ENCODE data around the gene ZBTB26.
"Not testable (repeated sequence)": the region's sequence is repeated elsewhere in the genome, so short reads cannot be mapped to it uniquely, and the experiment has no call there.

Gene ZBTB26

GRCh38 chr9:122922713-122923112 is 8.6 kb downstream of the ZBTB26 start:
- H3K36me3 ChIP-seq (ENCODE audit: control insufficient read depth, insufficient read depth, low read length): peaks cover 21% of the 10 kb centered on the region
- H3K4me1 ChIP-seq (ENCODE audit: control insufficient read depth, insufficient read depth, low read length, poor library complexity, severe bottlenecking): no peaks in the 10 kb centered on the region
- WGBS, 2 experiments (ENCODE audit: insufficient coverage in 2 of 2): 93 to 100% methylated on average over 2 to 8 of the region's 8 CpGs
- no peaks in the 10 kb centered on the region for H3K9me3 ChIP-seq (ENCODE audit: control insufficient read depth, low read length)
- H3K4me3 ChIP-seq (ENCODE audit: extremely low read depth, insufficient read depth, low read length, poor library complexity, severe bottlenecking): no peak overlapping the region
- no peak overlapping the region for H3K27ac ChIP-seq (ENCODE audit: low read depth, low read length, severe bottlenecking)

GRCh38 chr9:122918310-122918709 is 13.0 kb downstream of the ZBTB26 start:
- Histone ChIP-seq H3K4me3 (ENCODE audit: extremely low read depth, insufficient read depth, low read length, poor library complexity, severe bottlenecking) (no peak overlapping the region), H3K36me3 (ENCODE audit: control insufficient read depth, insufficient read depth, low read length) (peaks cover 18% of the 10 kb centered on the region), H3K27ac (ENCODE audit: low read depth, low read length, severe bottlenecking) (no peak overlapping the region), H3K4me1 (ENCODE audit: control insufficient read depth, insufficient read depth, low read length, poor library complexity, severe bottlenecking) (no peaks in the 10 kb centered on the region), H3K9me3 (ENCODE audit: control insufficient read depth, low read length) (no peaks in the 10 kb centered on the region)
- WGBS, 2 experiments (ENCODE audit: insufficient coverage in 2 of 2): 73 to 82% methylated on average over 2 of the region's 2 CpGs

DNA sequence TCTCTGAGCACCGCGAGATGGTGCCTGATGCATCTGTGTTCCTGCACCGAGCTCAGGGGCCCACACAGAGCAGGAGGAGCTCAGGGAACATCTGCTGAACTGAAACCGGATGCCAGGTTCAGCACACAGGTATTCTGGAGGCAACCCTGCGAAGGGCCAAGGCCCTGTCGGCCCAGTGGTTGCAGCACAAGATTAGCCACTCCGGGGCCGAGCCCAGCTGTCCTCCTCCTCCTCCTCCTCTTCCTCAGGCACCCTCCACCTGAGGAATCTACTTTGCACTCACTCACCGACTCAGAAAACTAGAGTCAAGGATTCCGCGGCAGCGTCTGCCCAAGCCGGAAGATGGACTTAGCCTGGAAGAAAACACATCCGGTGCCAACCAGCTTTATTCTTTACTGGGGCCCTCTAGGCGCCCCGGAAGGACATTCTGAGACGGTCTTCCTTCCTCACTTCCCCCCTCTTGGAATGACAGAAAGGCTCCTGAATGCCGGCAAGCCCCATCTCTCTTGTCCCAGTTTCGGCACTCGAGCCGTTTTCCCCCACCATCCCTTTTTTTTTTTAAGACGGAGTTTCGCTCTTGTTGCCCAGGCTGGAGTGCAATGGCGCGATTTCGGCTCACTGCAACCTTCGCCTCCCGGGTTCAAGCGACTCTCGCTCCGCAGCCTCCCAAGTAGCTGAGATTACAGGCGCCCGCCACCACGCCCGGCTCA is 18.2 kb downstream of the ZBTB26 start, which contains the start of gene ZBTB6:
TSS of gene ZBTB6 (minus strand) at position 360 of the 710 bp plus-strand sequence. CDS start 1,251 bp downstream, outside the sequence.
- Histone ChIP-seq H3K36me3 (ENCODE audit: control insufficient read depth, insufficient read depth, low read length) (peaks cover 19% of the 10 kb centered on the region), H3K4me1 (ENCODE audit: control insufficient read depth, insufficient read depth, low read length, poor library complexity, severe bottlenecking) (peaks cover 7% of the 10 kb centered on the region), H3K4me3 (ENCODE audit: extremely low read depth, insufficient read depth, low read length, poor library complexity, severe bottlenecking) (peak within 1 kb of the TSS; percentile 81), H3K9me3 (ENCODE audit: control insufficient read depth, low read length) (no peaks in the 10 kb centered on the region), H3K27ac (ENCODE audit: low read depth, low read length, severe bottlenecking) (peak within 1 kb of the TSS; percentile 83)
- 0 to 2% methylated on average over 31 to 35 of the region's 35 CpGs for WGBS, 2 experiments (ENCODE audit: insufficient coverage in 2 of 2)

DNA sequence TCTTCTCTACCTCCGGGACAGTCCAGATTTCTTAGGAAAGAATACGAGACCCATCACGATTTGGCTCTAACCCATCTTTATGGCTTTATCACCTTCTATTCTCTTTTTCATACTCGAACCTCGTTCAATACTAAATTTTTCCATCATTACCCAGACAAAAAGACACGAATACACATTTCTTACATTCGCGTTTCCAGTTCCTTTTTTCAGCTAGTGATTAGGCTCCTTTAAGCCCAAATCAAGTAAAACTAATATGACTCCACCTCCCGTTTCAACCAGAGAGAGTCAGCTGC is 18.7 kb downstream of the ZBTB26 start:
- H3K36me3 ChIP-seq (ENCODE audit: control insufficient read depth, insufficient read depth, low read length): peaks cover 17% of the 10 kb centered on the region
- peak overlapping the region; percentile 83 for H3K27ac ChIP-seq (ENCODE audit: low read depth, low read length, severe bottlenecking)
- peak overlapping the region; percentile 81 for H3K4me3 ChIP-seq (ENCODE audit: extremely low read depth, insufficient read depth, low read length, poor library complexity, severe bottlenecking)
- 4 to 6% methylated on average over 9 of the region's 9 CpGs for WGBS, 2 experiments (ENCODE audit: insufficient coverage in 2 of 2)
- H3K4me1 ChIP-seq (ENCODE audit: control insufficient read depth, insufficient read depth, low read length, poor library complexity, severe bottlenecking): peaks cover 7% of the 10 kb centered on the region
- no peaks in the 10 kb centered on the region for H3K9me3 ChIP-seq (ENCODE audit: control insufficient read depth, low read length)

DNA sequence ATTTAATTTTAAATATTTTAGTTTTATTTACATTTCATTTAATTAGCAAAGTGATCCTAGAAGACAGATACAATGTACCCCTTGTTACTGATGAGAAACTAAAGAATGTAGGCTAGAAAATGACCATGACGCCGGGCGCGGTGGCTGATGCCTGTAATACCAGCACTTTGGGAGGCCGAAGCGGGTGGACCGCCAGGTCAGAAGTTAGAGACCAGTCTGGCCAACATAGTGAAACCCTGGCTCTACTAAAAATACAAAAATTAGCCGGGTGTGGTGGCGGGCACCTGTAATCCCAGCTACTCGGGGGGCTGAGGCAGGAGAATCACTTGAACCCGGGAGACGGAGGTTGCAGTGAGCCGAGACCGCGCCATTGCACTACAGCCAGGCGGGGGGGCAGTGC is 25.2 kb downstream of the ZBTB26 start:
- H3K9me3 ChIP-seq (ENCODE audit: control insufficient read depth, low read length); H3K27ac ChIP-seq (ENCODE audit: low read depth, low read length, severe bottlenecking); H3K4me1 ChIP-seq (ENCODE audit: control insufficient read depth, insufficient read depth, low read length, poor library complexity, severe bottlenecking): not testable (repeated sequence)
- Histone ChIP-seq H3K4me3 (ENCODE audit: extremely low read depth, insufficient read depth, low read length, poor library complexity, severe bottlenecking) (peak overlapping the region; percentile 18), H3K36me3 (ENCODE audit: control insufficient read depth, insufficient read depth, low read length) (peaks cover 15% of the 10 kb centered on the region)
- WGBS, 2 experiments (ENCODE audit: insufficient coverage in 2 of 2): 96 to 99% methylated on average over 10 to 16 of the region's 16 CpGs

DNA sequence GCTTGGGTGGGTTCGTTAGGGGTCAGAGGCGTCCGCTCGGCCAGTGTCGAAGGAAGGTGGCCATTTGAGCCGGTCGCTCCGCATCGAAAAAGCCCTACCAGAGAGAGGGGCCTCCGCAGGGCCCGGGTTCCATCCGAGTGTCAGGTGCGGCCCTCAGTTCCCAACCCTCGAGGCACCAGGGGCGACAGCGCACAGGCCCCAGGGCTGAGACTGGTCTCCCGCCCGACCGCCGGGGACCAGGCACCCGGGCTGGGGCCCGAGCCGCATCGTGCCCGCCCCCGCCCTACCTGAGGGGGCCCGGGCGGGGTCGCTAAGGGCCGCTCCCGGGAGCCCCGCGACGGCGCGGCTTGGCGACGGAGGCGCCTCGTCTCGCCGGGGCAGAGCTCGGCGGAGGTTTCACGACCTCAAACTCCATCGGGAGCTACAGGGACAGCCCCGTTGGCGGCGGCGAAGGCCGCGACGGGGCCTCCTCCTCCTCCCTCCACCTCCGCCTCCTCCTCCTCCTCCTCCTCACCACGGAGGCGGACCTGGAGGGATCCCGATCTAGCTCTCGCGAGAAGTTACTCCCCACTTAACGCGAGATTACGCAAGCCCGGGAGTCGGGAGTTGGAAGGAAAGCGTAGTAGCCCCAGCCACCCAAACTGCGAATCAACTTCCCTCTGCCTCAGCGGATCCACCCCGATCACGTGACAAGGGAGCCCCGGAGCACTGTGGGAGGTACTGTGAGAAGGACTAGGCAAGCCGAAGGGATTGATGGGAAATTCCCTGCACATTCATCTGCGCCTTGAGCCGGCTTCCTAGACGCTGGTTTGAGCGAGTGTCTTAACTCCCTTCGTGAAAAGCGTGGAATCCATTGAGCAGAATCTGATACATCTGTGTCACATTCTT is 26.2 kb downstream of the ZBTB26 start, which contains the start of gene RC3H2:
TSS of gene RC3H2 (minus strand) at position 537 of the 888 bp plus-strand sequence. CDS start 7,850 bp downstream, outside the sequence.
- Histone ChIP-seq H3K4me1 (ENCODE audit: control insufficient read depth, insufficient read depth, low read length, poor library complexity, severe bottlenecking) (peaks cover 3% of the 10 kb centered on the region), H3K9me3 (ENCODE audit: control insufficient read depth, low read length) (no peaks in the 10 kb centered on the region), H3K27ac (ENCODE audit: low read depth, low read length, severe bottlenecking) (peak within 1 kb of the TSS; percentile 89), H3K4me3 (ENCODE audit: extremely low read depth, insufficient read depth, low read length, poor library complexity, severe bottlenecking) (peak within 1 kb of the TSS; percentile 75), H3K36me3 (ENCODE audit: control insufficient read depth, insufficient read depth, low read length) (peaks cover 6% of the 10 kb centered on the region)
- 0% methylated on average over 64 to 65 of the region's 77 CpGs for WGBS, 2 experiments (ENCODE audit: insufficient coverage in 2 of 2)

DNA sequence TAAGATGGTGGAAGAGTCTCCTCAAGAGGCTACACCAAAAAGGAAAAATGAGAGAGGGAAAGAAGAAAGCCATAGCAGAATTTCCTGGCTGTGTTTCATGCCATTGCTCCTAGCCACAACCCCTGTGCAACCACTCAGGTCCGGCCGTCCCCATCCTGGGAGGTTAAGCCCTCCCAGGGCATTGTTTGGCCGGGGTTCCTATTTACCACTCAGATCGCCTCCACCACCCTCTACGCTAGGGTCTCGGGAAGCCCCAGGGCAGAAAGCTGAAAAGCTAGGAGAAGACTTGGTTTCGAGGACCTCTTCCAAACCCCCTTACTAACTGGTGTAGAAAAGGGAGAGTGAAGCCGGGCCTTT is 26.9 kb downstream of the ZBTB26 start:
- Histone ChIP-seq H3K27ac (ENCODE audit: low read depth, low read length, severe bottlenecking) (peak overlapping the region; percentile 89), H3K9me3 (ENCODE audit: control insufficient read depth, low read length) (no peaks in the 10 kb centered on the region), H3K4me3 (ENCODE audit: extremely low read depth, insufficient read depth, low read length, poor library complexity, severe bottlenecking) (peak overlapping the region; percentile 75), H3K4me1 (ENCODE audit: control insufficient read depth, insufficient read depth, low read length, poor library complexity, severe bottlenecking) (peaks cover 3% of the 10 kb centered on the region), H3K36me3 (ENCODE audit: control insufficient read depth, insufficient read depth, low read length) (peaks cover 4% of the 10 kb centered on the region)
- 0% methylated on average over 3 of the region's 8 CpGs for WGBS, 2 experiments (ENCODE audit: insufficient coverage in 2 of 2)

GRCh38 chr9:122900791-122901190 is 30.5 kb downstream of the ZBTB26 start:
- no peak overlapping the region for H3K27ac ChIP-seq (ENCODE audit: low read depth, low read length, severe bottlenecking)
- H3K4me3 ChIP-seq (ENCODE audit: extremely low read depth, insufficient read depth, low read length, poor library complexity, severe bottlenecking): no peak overlapping the region
- no peaks in the 10 kb centered on the region for H3K9me3 ChIP-seq (ENCODE audit: control insufficient read depth, low read length)
- 100% methylated on average over 1 of the region's 2 CpGs for WGBS, 2 experiments (ENCODE audit: insufficient coverage in 2 of 2)
- H3K4me1 ChIP-seq (ENCODE audit: control insufficient read depth, insufficient read depth, low read length, poor library complexity, severe bottlenecking): peaks cover 3% of the 10 kb centered on the region
- peaks cover 25% of the 10 kb centered on the region for H3K36me3 ChIP-seq (ENCODE audit: control insufficient read depth, insufficient read depth, low read length)

DNA sequence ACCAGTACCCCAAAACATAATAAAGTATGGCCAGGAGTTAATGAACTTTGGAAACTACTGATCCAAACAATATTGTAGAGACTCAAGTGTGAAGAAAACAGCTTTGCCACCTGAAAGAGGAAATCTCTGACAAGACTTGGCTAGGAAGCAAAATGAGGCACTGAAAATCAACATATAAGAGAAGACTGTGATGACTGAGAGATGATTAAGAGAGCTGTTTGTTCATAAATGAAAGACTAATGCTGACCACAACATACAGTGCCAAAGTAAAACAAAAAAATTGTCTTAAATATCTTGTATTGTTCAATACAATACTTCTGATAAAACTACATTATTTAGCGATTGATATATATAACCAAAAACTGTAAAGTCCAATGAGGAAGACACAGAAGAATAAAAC is 33.3 kb downstream of the ZBTB26 start:
- Histone ChIP-seq H3K27ac (ENCODE audit: low read depth, low read length, severe bottlenecking) (no peak overlapping the region), H3K36me3 (ENCODE audit: control insufficient read depth, insufficient read depth, low read length) (peaks cover 51% of the 10 kb centered on the region), H3K4me3 (ENCODE audit: extremely low read depth, insufficient read depth, low read length, poor library complexity, severe bottlenecking) (no peak overlapping the region), H3K4me1 (ENCODE audit: control insufficient read depth, insufficient read depth, low read length, poor library complexity, severe bottlenecking) (peaks cover 1% of the 10 kb centered on the region), H3K9me3 (ENCODE audit: control insufficient read depth, low read length) (no peaks in the 10 kb centered on the region)
- no CpG with 5 or more reads among the region's 1 CpG for WGBS, 2 experiments (ENCODE audit: insufficient coverage in 2 of 2)

- H3K9me3 ChIP-seq (ENCODE audit: control insufficient read depth, low read length): no peaks in the 10 kb centered on the region
- H3K27ac ChIP-seq (ENCODE audit: low read depth, low read length, severe bottlenecking): no peak overlapping the region
- no peak overlapping the region for H3K4me3 ChIP-seq (ENCODE audit: extremely low read depth, insufficient read depth, low read length, poor library complexity, severe bottlenecking)
- no peaks in the 10 kb centered on the region for H3K4me1 ChIP-seq (ENCODE audit: control insufficient read depth, insufficient read depth, low read length, poor library complexity, severe bottlenecking)
- WGBS, 2 experiments (ENCODE audit: insufficient coverage in 2 of 2): 100% methylated on average over 1 of the region's 3 CpGs; no CpG with 5 or more reads in 1 of the 2 experiments
- peaks cover 85% of the 10 kb centered on the region for H3K36me3 ChIP-seq (ENCODE audit: control insufficient read depth, insufficient read depth, low read length)
These were observed 42.8 kb downstream of the ZBTB26 start for GRCh38 chr9:122888480-122888879.

Data from mesodermal cell (in vitro differentiated cells).